HepG2 (cell line): ENCODE measurements around the gene VAPB. TPM values are rescaled to one million over a fixed set of nuclear protein-coding genes. Genes with fewer than 3 reads are reported as not detected.

ENCODE experiments used
- AGO1 ChIP-seq: fragments of 200-400 bp; formaldehyde crosslinking; IDR thresholded peaks from 2 replicates; pipeline ENCODE4 v1.6.1; 2017; ENCODE audit warnings: mild to moderate bottlenecking, low read depth, low read length, moderate library complexity; ENCODE audit not compliant: poor library complexity, severe bottlenecking
- ATF3 ChIP-seq: sonication (generic); formaldehyde crosslinking; IDR thresholded peaks from 2 replicates; pipeline ENCODE4 v1.4.0; 2020; ENCODE audit warnings: missing genetic modification reagents
- CREB1 ChIP-seq, 2 experiments: fragments of 450-650 bp in 1 of 2; IDR thresholded peaks; 2 replicates each; pipeline ENCODE4 v1.6.1; 2016 to 2017; ENCODE audit warnings: control low read depth in 1 of 2, mild to moderate bottlenecking in 1 of 2, missing compliant biosample characterization in 1 of 2, missing genetic modification characterization in 1 of 2
- DR1 ChIP-seq: sonication (generic); formaldehyde crosslinking; IDR thresholded peaks from 2 replicates; pipeline ENCODE4 v1.8.0; 2021; ENCODE audit warnings: mild to moderate bottlenecking, missing genetic modification reagents, inconsistent platforms
- GATA4 ChIP-seq: sonication (generic); IDR thresholded peaks from 2 replicates; pipeline ENCODE4 v1.6.1; 2016; ENCODE audit warnings: antibody characterized with exemption, low read depth, borderline replicate concordance
- MAX ChIP-seq: IDR thresholded peaks from 2 replicates; pipeline ENCODE4 v1.6.1; 2012; ENCODE audit warnings: inconsistent platforms
- MED1 ChIP-seq: sonication (generic); formaldehyde crosslinking; IDR thresholded peaks from 2 replicates; pipeline ENCODE4 v1.4.0; 2020; ENCODE audit warnings: missing genetic modification reagents
- PLSCR1 ChIP-seq: sonication (generic); formaldehyde crosslinking; IDR thresholded peaks from 2 replicates; pipeline ENCODE4 v1.5.0; 2020; ENCODE audit warnings: missing genetic modification reagents, mild to moderate bottlenecking, borderline replicate concordance
- RFXANK ChIP-seq: IDR thresholded peaks from 2 replicates; pipeline ENCODE4 v1.6.1; 2016
- SIX4 ChIP-seq: sonication (generic); formaldehyde crosslinking; IDR thresholded peaks from 2 replicates; pipeline ENCODE4 v1.4.0; 2020; ENCODE audit warnings: missing genetic modification reagents
- YEATS2 ChIP-seq: sonication (generic); formaldehyde crosslinking; IDR thresholded peaks from 2 replicates; pipeline ENCODE4 v1.4.0; 2020; ENCODE audit warnings: missing genetic modification reagents, borderline replicate concordance
- ZFP41 ChIP-seq: sonication (generic); formaldehyde crosslinking; IDR thresholded peaks from 2 replicates; pipeline ENCODE4 v1.4.0; 2020; ENCODE audit warnings: mild to moderate bottlenecking, missing genetic modification reagents, borderline replicate concordance
- ZGPAT ChIP-seq: IDR thresholded peaks from 2 replicates; pipeline ENCODE4 v1.6.1; 2016; ENCODE audit warnings: mild to moderate bottlenecking
- ZMAT3 ChIP-seq: sonication (generic); formaldehyde crosslinking; conservative IDR thresholded peaks from 2 replicates; pipeline ENCODE4 v1.7.0; 2021; ENCODE audit warnings: missing genetic modification reagents
- ZNF276 ChIP-seq: sonication (generic); formaldehyde crosslinking; IDR thresholded peaks from 2 replicates; pipeline ENCODE4 v1.4.0; 2020; ENCODE audit warnings: mild to moderate bottlenecking, low read depth, missing genetic modification reagents
- ZNF546 ChIP-seq: sonication (generic); formaldehyde crosslinking; conservative IDR thresholded peaks from 2 replicates; pipeline ENCODE4 v1.8.1; 2023; ENCODE audit warnings: mild to moderate bottlenecking, missing genetic modification reagents
- ZNF556 ChIP-seq: sonication (generic); formaldehyde crosslinking; IDR thresholded peaks from 2 replicates; pipeline ENCODE4 v1.4.0; 2020; ENCODE audit warnings: mild to moderate bottlenecking, missing genetic modification reagents, borderline replicate concordance
- ZNF609 ChIP-seq: sonication (generic); formaldehyde crosslinking; IDR thresholded peaks from 2 replicates; pipeline ENCODE4 v1.4.0; 2020; ENCODE audit warnings: mild to moderate bottlenecking, missing genetic modification reagents, borderline replicate concordance
- ZNF841 ChIP-seq: sonication (generic); formaldehyde crosslinking; IDR thresholded peaks from 2 replicates; pipeline ENCODE4 v1.8.1; 2023; ENCODE audit warnings: missing genetic modification reagents, borderline replicate concordance
- ZSCAN9 ChIP-seq: IDR thresholded peaks from 2 replicates; pipeline ENCODE4 v1.6.1; 2016; ENCODE audit warnings: borderline replicate concordance
- polyA plus RNA-seq, 8 experiments: library from polyadenylated mRNA; depleted of rRNA in 3 of 8; stranded (reverse) in 7 of 8; unstranded in 1 of 8; fragments of >200 nt; fragmentation: Illumina TruSeq in 4 of 8; extraction: Trizol in 4 of 8; gene quantifications; 2 replicates each; pipeline versions ENCODE4 v1.2.1 to v1.2.3, GENCODE V29; 2011 to 2016; ENCODE audit warnings: low read depth in 4 of 8, missing spikeins in 1 of 8, mixed read lengths in 1 of 8; ENCODE audit not compliant: insufficient read depth in 1 of 8
- total RNA-seq, 5 experiments: library from RNA; depleted of rRNA; stranded (reverse); fragments of >200 nt; fragmentation: Illumina TruSeq; extraction: Trizol; gene quantifications; 2 replicates each; pipeline ENCODE4 v1.2.3, GENCODE V29; 2016; ENCODE audit warnings: low read depth in 1 of 5

Gene VAPB
- total and polyA plus RNA-seq, 2 of the 13 experiments (the other 11 are each of a cell fraction or from before 2014, with no cell fraction given): 18.6 to 48.5 TPM

- TF ChIP-seq MED1 (CRISPR knock-in tag): peak; percentile 71
- TF ChIP-seq ZNF841 (CRISPR knock-in tag): no peak
- no peak for TF ChIP-seq PLSCR1 (CRISPR knock-in tag)
- peak; percentile 59; the same call in 1 of the 2 replicates for TF ChIP-seq ZGPAT (CRISPR knock-in tag)
- TF ChIP-seq ZMAT3 (CRISPR knock-in tag): peak; percentile 27; the same call in 1 of the 2 replicates
- no peak for TF ChIP-seq SIX4 (CRISPR knock-in tag)
- TF ChIP-seq DR1 (CRISPR knock-in tag): peak; percentile 92
- TF ChIP-seq ZFP41 (CRISPR knock-in tag): 0 out of 2 replicates have a peak, but pooled peaks have one; percentile 53
- peak; percentile 96 for TF ChIP-seq YEATS2 (CRISPR knock-in tag)
- TF ChIP-seq ATF3 (CRISPR knock-in tag): peak; percentile 47; the same call in 1 of the 2 replicates
- peak; percentile 79; the same call in 1 of the 2 replicates for TF ChIP-seq ZNF609 (CRISPR knock-in tag)
- peak; percentile 95 for TF ChIP-seq ZNF556 (CRISPR knock-in tag)
- peak; percentile 82 for TF ChIP-seq ZNF276
- TF ChIP-seq GATA4: no peak
- TF ChIP-seq RFXANK (CRISPR knock-in tag): no peak
- TF ChIP-seq MAX: peak; percentile 96
- TF ChIP-seq AGO1: no peak
- TF ChIP-seq CREB1 (IDR thresholded peaks at IDR 0.05): no peak
- no peak for TF ChIP-seq CREB1 (CRISPR knock-in tag; IDR thresholded peaks at IDR 0.05)
- peak; percentile 42; the same call in 1 of the 2 replicates for TF ChIP-seq ZSCAN9 (CRISPR knock-in tag)
- TF ChIP-seq ZNF546: 0 out of 2 replicates have a peak, but pooled peaks have one; percentile 30
Observed at GRCh38 chr20:58388882-58389323, at the start of gene VAPB (continued).
